Caco-2 (cell line): ENCODE results near the gene PES1. TPM values are rescaled to one million over a fixed set of nuclear protein-coding genes. Genes with fewer than 3 reads are reported as not detected.
"Not testable (repeated sequence)": the region's sequence is repeated elsewhere in the genome, so short reads cannot be mapped to it uniquely, and the experiment has no call there.

ENCODE experiments used
- BruUV-seq: library from RNA; stranded (reverse); fragments of 400-500 nt; replicated peaks from 2 replicates; lab custom pipeline; 2021; lab: Mats Ljungman, UMichigan
- CTCF ChIA-PET: fragments of 300-600 bp; sonication (Branson Sonifier 250); formaldehyde crosslinking; loops from one replicate; lab custom pipeline; 2022; ENCODE audit warnings: antibody characterized with exemption; lab: Charles Lee
- POLR2A ChIA-PET: fragments of 300-600 bp; sonication (Branson Sonifier 250); formaldehyde crosslinking; loops from one replicate; lab custom pipeline; 2022; ENCODE audit warnings: antibody characterized with exemption; lab: Charles Lee
- DNase-seq, 2 experiments: peaks; one replicate each; pipeline versions ENCODE4 v3.0.0 to v3.0.0-alpha.2; 2020 to 2022
- H3K27me3 ChIP-seq: replicated peaks from 2 replicates; pipeline ENCODE4 v1.6.0; 2011; ENCODE audit warnings: low read length; ENCODE audit not compliant: control insufficient read depth, insufficient read depth
- H3K36me3 ChIP-seq: 2 replicates; pipeline ENCODE4 v1.5.1; 2011; ENCODE audit warnings: low read length; ENCODE audit not compliant: control insufficient read depth, insufficient read depth
- H3K4me1 ChIP-seq: fragments of 250-450 bp; sonication (Bioruptor Pico); 2 replicates; pipeline ENCODE4 v1.5.1; 2020; ENCODE audit warnings: mild to moderate bottlenecking
- H3K4me3 ChIP-seq: 2 replicates; pipeline ENCODE4 v1.5.1; 2011; ENCODE audit warnings: low read depth, mild to moderate bottlenecking, control low read depth, low read length
- H3K9me3 ChIP-seq: fragments of 250-450 bp; sonication (Bioruptor Pico); 2 replicates; pipeline ENCODE4 v1.5.1; 2020; ENCODE audit warnings: mild to moderate bottlenecking, moderate library complexity
- H3K27ac Mint-ChIP-seq: one replicate; pipeline ENCODE4 v1.8.0; 2022; ENCODE audit warnings: mixed read lengths; ENCODE audit not compliant: unreplicated experiment
- H3K27me3 Mint-ChIP-seq: one replicate; pipeline ENCODE4 v1.8.0; 2022; ENCODE audit warnings: mixed read lengths; ENCODE audit not compliant: insufficient read depth, unreplicated experiment
- H3K36me3 Mint-ChIP-seq: one replicate; pipeline ENCODE4 v1.8.0; 2022; ENCODE audit warnings: mild to moderate bottlenecking, mixed read lengths; ENCODE audit not compliant: insufficient read depth, unreplicated experiment
- H3K4me1 Mint-ChIP-seq: one replicate; pipeline ENCODE4 v1.8.0; 2022; ENCODE audit warnings: low read depth, mixed read lengths; ENCODE audit not compliant: unreplicated experiment
- H3K4me3 Mint-ChIP-seq: one replicate; pipeline ENCODE4 v1.8.0; 2022; ENCODE audit warnings: mild to moderate bottlenecking, moderate library complexity, mixed read lengths; ENCODE audit not compliant: unreplicated experiment
- H3K9me3 Mint-ChIP-seq: one replicate; pipeline ENCODE4 v1.8.0; 2022; ENCODE audit warnings: mixed read lengths; ENCODE audit not compliant: unreplicated experiment
- intact Hi-C: fragments of 100-400 bp; cut with micrococcal nuclease; formaldehyde crosslinking; loops from one replicate; pipeline ENCODE4 v1.10.0; 2022; ENCODE audit not compliant: unreplicated experiment
- total RNA-seq: library from RNA; stranded (reverse); gene quantifications from 2 replicates; pipeline ENCODE4 v1.2.3, GENCODE V29; 2022
- TF ChIP-seq, protein P1 (sequence below), 2 experiments: fragments of 200-600 bp in 1 of 2; IDR thresholded peaks; 1 replicate in 1 of 2; 2 replicates in 1 of 2; pipeline versions ENCODE4 v1.5.1 to v1.8.0; 2011 to 2022; ENCODE audit warnings: antibody characterized with exemption in 1 of 2, control low read depth in 1 of 2, inconsistent platforms in 1 of 2, low read depth in 1 of 2, low read length in 1 of 2, mild to moderate bottlenecking in 1 of 2, moderate library complexity in 1 of 2; ENCODE audit not compliant: insufficient read depth in 1 of 2, severe bottlenecking in 1 of 2, unreplicated experiment in 1 of 2

PES1 gene
- total RNA-seq, 1 experiment from 2014 or later, result 110 TPM

DNA sequence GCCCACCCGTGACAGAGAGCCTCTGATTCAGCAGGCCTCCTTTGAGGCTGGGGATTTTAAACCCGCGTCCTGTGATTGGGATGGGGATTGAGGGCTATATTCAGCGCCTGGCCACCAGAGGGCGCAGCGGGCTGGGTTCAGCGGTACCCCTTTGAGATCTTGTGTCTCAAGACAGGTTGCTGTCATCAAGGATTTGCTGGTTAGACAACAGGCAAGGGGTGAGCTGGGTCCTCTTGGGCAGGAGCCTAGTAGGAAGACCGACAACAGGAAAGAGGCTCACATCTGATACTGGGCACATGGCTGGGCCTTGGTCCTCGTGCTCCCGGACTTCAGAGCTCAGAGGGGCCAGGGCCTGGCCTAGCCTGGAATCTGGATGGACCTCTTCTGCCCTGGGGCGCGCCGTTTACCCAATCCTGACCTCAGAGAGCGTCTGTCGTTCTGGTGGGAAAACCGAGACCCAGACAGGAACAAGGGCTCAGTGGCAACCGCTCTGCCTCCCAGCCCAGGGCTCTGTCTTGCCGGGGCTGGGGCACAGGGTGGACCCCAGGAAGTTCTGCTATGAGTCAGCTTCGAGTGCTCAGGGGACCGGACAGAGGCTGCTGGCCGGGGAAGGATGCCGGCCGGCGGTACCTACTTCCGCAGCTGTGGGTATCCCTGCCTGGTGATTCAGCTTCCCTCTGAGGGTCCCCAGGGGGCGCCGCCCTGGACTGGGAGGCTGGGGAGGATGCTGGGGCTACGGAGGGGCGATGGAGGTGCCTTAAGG, 42.9 kb upstream of the PES1 start:
- no peak overlapping the region for H3K27ac Mint-ChIP-seq

GRCh38 chr22:30631469-30631868, 39.8 kb upstream of the PES1 start:
- H3K36me3 ChIP-seq, H3K27me3 ChIP-seq, H3K36me3 Mint-ChIP-seq, DNase-seq, H3K4me3 ChIP-seq, BruUV-seq, intact Hi-C loops, H3K9me3 Mint-ChIP-seq, H3K4me1 Mint-ChIP-seq, POLR2A ChIA-PET, H3K27ac Mint-ChIP-seq, H3K4me3 Mint-ChIP-seq, H3K27me3 Mint-ChIP-seq, CTCF ChIA-PET, H3K9me3 ChIP-seq: not testable (repeated sequence)
- peaks cover 11% of the 10 kb centered on the region for H3K4me1 ChIP-seq

More for the DNA sequence above, 42.9 kb upstream of the PES1 start:
- Mint-ChIP-seq H3K9me3 (peaks cover 7% of the 10 kb centered on the region), H3K36me3 (peaks cover 6% of the 10 kb centered on the region), H3K27me3 (no peaks in the 10 kb centered on the region), H3K4me1 (no peaks in the 10 kb centered on the region), H3K4me3 (peak overlapping the region; percentile 66)
- Histone ChIP-seq H3K4me1 (peaks cover 13% of the 10 kb centered on the region), H3K36me3 (no peaks in the 10 kb centered on the region), H3K9me3 (no peaks in the 10 kb centered on the region), H3K4me3 (no peak overlapping the region; the same call in 1 of the 2 replicates), H3K27me3 (no peaks in the 10 kb centered on the region)
- intact Hi-C loops, result loop anchor here (1.0 to 2.0 kb wide), 3 partner anchors 33 to 286 kb away; partner anchors contain the start of gene DUSP18
- POLR2A ChIA-PET, result no interaction called here
- peak; percentile 83 to 89 for DNase-seq
- CTCF ChIA-PET, result interaction anchor here (0.6 to 3.2 kb wide), 17 partner anchors 8 to 288 kb away, joined by 3 to 94 read pairs (median 4); partner anchors contain the start of genes DUSP18, OSBP2 and TCN2
- BruUV-seq, result no TSS peak
- TF ChIP-seq, protein P1, sequence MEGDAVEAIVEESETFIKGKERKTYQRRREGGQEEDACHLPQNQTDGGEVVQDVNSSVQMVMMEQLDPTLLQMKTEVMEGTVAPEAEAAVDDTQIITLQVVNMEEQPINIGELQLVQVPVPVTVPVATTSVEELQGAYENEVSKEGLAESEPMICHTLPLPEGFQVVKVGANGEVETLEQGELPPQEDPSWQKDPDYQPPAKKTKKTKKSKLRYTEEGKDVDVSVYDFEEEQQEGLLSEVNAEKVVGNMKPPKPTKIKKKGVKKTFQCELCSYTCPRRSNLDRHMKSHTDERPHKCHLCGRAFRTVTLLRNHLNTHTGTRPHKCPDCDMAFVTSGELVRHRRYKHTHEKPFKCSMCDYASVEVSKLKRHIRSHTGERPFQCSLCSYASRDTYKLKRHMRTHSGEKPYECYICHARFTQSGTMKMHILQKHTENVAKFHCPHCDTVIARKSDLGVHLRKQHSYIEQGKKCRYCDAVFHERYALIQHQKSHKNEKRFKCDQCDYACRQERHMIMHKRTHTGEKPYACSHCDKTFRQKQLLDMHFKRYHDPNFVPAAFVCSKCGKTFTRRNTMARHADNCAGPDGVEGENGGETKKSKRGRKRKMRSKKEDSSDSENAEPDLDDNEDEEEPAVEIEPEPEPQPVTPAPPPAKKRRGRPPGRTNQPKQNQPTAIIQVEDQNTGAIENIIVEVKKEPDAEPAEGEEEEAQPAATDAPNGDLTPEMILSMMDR (IDR thresholded peaks at IDR 0.05; ENCODE audit: insufficient read depth in 1 of 2, low read depth in 1 of 2, low read length in 1 of 2, severe bottlenecking in 1 of 2, unreplicated experiment in 1 of 2), result peak; percentile 92 to 94

DNA sequence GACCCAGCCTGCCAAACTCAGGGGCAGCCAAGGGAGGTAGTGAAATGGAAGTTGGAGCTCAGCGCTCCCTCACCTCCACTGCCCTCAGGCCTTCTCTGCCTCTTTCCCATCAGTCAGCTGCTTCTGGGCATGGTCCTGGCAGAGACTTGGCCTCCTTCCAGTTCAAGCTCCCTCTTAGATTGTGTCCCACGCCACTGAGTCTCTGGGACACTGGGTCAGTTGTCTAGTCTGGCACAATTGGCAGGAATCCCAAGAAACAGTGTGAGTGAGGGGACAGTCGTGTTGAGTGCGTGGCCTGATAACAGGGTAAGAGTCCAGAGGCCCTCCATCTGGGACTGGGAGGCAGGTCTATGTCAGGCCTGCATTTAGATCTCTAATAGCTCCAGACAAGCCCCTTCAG, 36.8 kb upstream of the PES1 start:
- Histone ChIP-seq H3K36me3 (no peaks in the 10 kb centered on the region), H3K4me3 (no peak overlapping the region), H3K9me3 (no peaks in the 10 kb centered on the region), H3K27me3 (no peaks in the 10 kb centered on the region), H3K4me1 (no peaks in the 10 kb centered on the region)
- BruUV-seq, result no TSS peak
- POLR2A ChIA-PET, result no interaction called here
- TF ChIP-seq, protein P1 (IDR thresholded peaks at IDR 0.05; ENCODE audit: insufficient read depth in 1 of 2, low read depth in 1 of 2, low read length in 1 of 2, severe bottlenecking in 1 of 2, unreplicated experiment in 1 of 2), result no peak
- H3K4me1 Mint-ChIP-seq, result no peaks in the 10 kb centered on the region
- H3K27me3 Mint-ChIP-seq, result no peaks in the 10 kb centered on the region
- H3K27ac Mint-ChIP-seq, result no peak overlapping the region
- peaks cover 7% of the 10 kb centered on the region for H3K9me3 Mint-ChIP-seq
- no peak overlapping the region for H3K4me3 Mint-ChIP-seq
- intact Hi-C loops, result no loop called here
- DNase-seq, result no peak
- CTCF ChIA-PET, result no interaction called here
- H3K36me3 Mint-ChIP-seq, result no peaks in the 10 kb centered on the region
